ACC112 (cell line): ENCODE data around the gene ARHGEF26.

Experiments used
- H2AFZ ChIP-seq: fragments of 200-600 bp; sonication (generic); one replicate; pipeline ENCODE4 v1.6.0; 2017; ENCODE audit warnings: antibody characterized with exemption, low read length; ENCODE audit not compliant: unreplicated experiment
- H3K27ac ChIP-seq: fragments of 200-600 bp; sonication (generic); 2 replicates; pipeline ENCODE4 v1.5.1; 2014; ENCODE audit warnings: low read depth, mild to moderate bottlenecking, antibody characterized with exemption, low read length, moderate library complexity
- H3K27me3 ChIP-seq: fragments of 200-600 bp; sonication (generic); 2 replicates; pipeline ENCODE4 v1.6.1; 2014; ENCODE audit warnings: mild to moderate bottlenecking, antibody characterized with exemption, low read length, moderate library complexity, mixed read lengths; ENCODE audit not compliant: insufficient read depth
- H3K36me3 ChIP-seq: fragments of 200-600 bp; sonication (generic); 2 replicates; pipeline ENCODE4 v1.6.1; 2016; ENCODE audit warnings: mild to moderate bottlenecking, antibody characterized with exemption, low read length, moderate library complexity, mixed read lengths; ENCODE audit not compliant: insufficient read depth
- H3K4me1 ChIP-seq: fragments of 200-600 bp; sonication (generic); one replicate; pipeline ENCODE4 v1.6.1; 2016; ENCODE audit warnings: low read length, mixed read lengths; ENCODE audit not compliant: insufficient read depth, unreplicated experiment, control insufficient read depth
- H3K4me3 ChIP-seq: fragments of 200-600 bp; sonication (generic); 2 replicates; pipeline ENCODE4 v1.5.1; 2014; ENCODE audit warnings: mild to moderate bottlenecking, low read depth, low read length
- H3K79me2 ChIP-seq: fragments of 200-600 bp; sonication (generic); one replicate; pipeline ENCODE4 v1.6.0; 2016; ENCODE audit warnings: low read length; ENCODE audit not compliant: control insufficient read depth, unreplicated experiment, insufficient read depth

The ARHGEF26 gene

GRCh38 chr3:154094051-154094450 lies 27.1 kb upstream of the ARHGEF26 start:
- H3K4me3 ChIP-seq: no peak overlapping the region
- H3K79me2 ChIP-seq: no peaks in the 10 kb centered on the region
- no peak overlapping the region for H2AFZ ChIP-seq
- no peak overlapping the region for H3K27ac ChIP-seq
- no peaks in the 10 kb centered on the region for H3K27me3 ChIP-seq
- no peaks in the 10 kb centered on the region for H3K4me1 ChIP-seq
- H3K36me3 ChIP-seq: no peaks in the 10 kb centered on the region

- Histone ChIP-seq H2AFZ (no peak overlapping the region), H3K4me1 (no peaks in the 10 kb centered on the region), H3K27ac (no peak overlapping the region), H3K79me2 (no peaks in the 10 kb centered on the region), H3K4me3 (no peak overlapping the region), H3K27me3 (no peaks in the 10 kb centered on the region), H3K36me3 (no peaks in the 10 kb centered on the region)
These were observed 25.3 kb upstream of the ARHGEF26 start for GRCh38 chr3:154095832-154096421.

GRCh38 chr3:154098376-154098775 lies 22.8 kb upstream of the ARHGEF26 start:
- no peaks in the 10 kb centered on the region for H3K27me3 ChIP-seq
- H3K4me1 ChIP-seq: no peaks in the 10 kb centered on the region
- peak overlapping the region; percentile 41 for H2AFZ ChIP-seq
- H3K79me2 ChIP-seq: no peaks in the 10 kb centered on the region
- no peaks in the 10 kb centered on the region for H3K36me3 ChIP-seq
- H3K4me3 ChIP-seq: no peak overlapping the region
- no peak overlapping the region for H3K27ac ChIP-seq

GRCh38 chr3:154100556-154100955 lies 20.6 kb upstream of the ARHGEF26 start:
- no peak overlapping the region for H3K4me3 ChIP-seq
- no peaks in the 10 kb centered on the region for H3K79me2 ChIP-seq
- no peak overlapping the region for H2AFZ ChIP-seq
- no peaks in the 10 kb centered on the region for H3K27me3 ChIP-seq
- no peaks in the 10 kb centered on the region for H3K4me1 ChIP-seq
- no peaks in the 10 kb centered on the region for H3K36me3 ChIP-seq
- no peak overlapping the region for H3K27ac ChIP-seq

- H3K4me1 ChIP-seq: no peaks in the 10 kb centered on the region
- H2AFZ ChIP-seq: no peak overlapping the region
- H3K27ac ChIP-seq: no peak overlapping the region
- no peaks in the 10 kb centered on the region for H3K79me2 ChIP-seq
- H3K4me3 ChIP-seq: no peak overlapping the region
- H3K27me3 ChIP-seq: no peaks in the 10 kb centered on the region
- no peaks in the 10 kb centered on the region for H3K36me3 ChIP-seq
These were observed 19.9 kb upstream of the ARHGEF26 start for GRCh38 chr3:154101250-154101649.

GRCh38 chr3:154102225-154102624 lies 19.0 kb upstream of the ARHGEF26 start:
- Histone ChIP-seq H3K4me1 (no peaks in the 10 kb centered on the region), H3K79me2 (no peaks in the 10 kb centered on the region), H3K36me3 (no peaks in the 10 kb centered on the region), H3K4me3 (no peak overlapping the region), H3K27ac (no peak overlapping the region), H2AFZ (no peak overlapping the region), H3K27me3 (no peaks in the 10 kb centered on the region)

GRCh38 chr3:154105218-154105975 lies 15.8 kb upstream of the ARHGEF26 start:
- H3K4me3 ChIP-seq: no peak overlapping the region
- H3K36me3 ChIP-seq: no peaks in the 10 kb centered on the region
- H3K27me3 ChIP-seq: no peaks in the 10 kb centered on the region
- no peaks in the 10 kb centered on the region for H3K4me1 ChIP-seq
- no peak overlapping the region for H2AFZ ChIP-seq
- H3K79me2 ChIP-seq: no peaks in the 10 kb centered on the region
- no peak overlapping the region for H3K27ac ChIP-seq

- H3K4me3 ChIP-seq: no peak overlapping the region
- no peak overlapping the region for H2AFZ ChIP-seq
- H3K36me3 ChIP-seq: no peaks in the 10 kb centered on the region
These were observed 9.7 kb upstream of the ARHGEF26 start for GRCh38 chr3:154111365-154111935.

GRCh38 chr3:154112146-154112852 lies 8.9 kb upstream of the ARHGEF26 start:
- H2AFZ ChIP-seq: no peak overlapping the region
- no peaks in the 10 kb centered on the region for H3K36me3 ChIP-seq
- H3K27me3 ChIP-seq: no peaks in the 10 kb centered on the region; the same call in 1 of the 2 replicates
- H3K27ac ChIP-seq: no peak overlapping the region
- no peaks in the 10 kb centered on the region for H3K79me2 ChIP-seq
- H3K4me1 ChIP-seq: no peaks in the 10 kb centered on the region
- no peak overlapping the region for H3K4me3 ChIP-seq

More at GRCh38 chr3:154111365-154111935, 9.7 kb upstream of the ARHGEF26 start:
- H3K27me3 ChIP-seq: no peaks in the 10 kb centered on the region; the same call in 1 of the 2 replicates
- H3K27ac ChIP-seq: no peak overlapping the region
- no peaks in the 10 kb centered on the region for H3K79me2 ChIP-seq
- no peaks in the 10 kb centered on the region for H3K4me1 ChIP-seq

GRCh38 chr3:154113609-154114008 lies 7.6 kb upstream of the ARHGEF26 start:
- no peaks in the 10 kb centered on the region for H3K79me2 ChIP-seq
- no peak overlapping the region for H3K4me3 ChIP-seq
- no peaks in the 10 kb centered on the region; the same call in 1 of the 2 replicates for H3K27me3 ChIP-seq
- H3K27ac ChIP-seq: no peak overlapping the region
- H2AFZ ChIP-seq: no peak overlapping the region
- no peaks in the 10 kb centered on the region for H3K4me1 ChIP-seq
- H3K36me3 ChIP-seq: no peaks in the 10 kb centered on the region
